22Rv1 (cell line): Measurements from ENCODE around the gene ABI3BP.

Experiments used
- H3K27ac ChIP-seq: fragments of 450-650 bp; 2 replicates; pipeline ENCODE4 v1.5.1; 2017
- ZFX ChIP-seq: fragments of 450-650 bp; IDR thresholded peaks from 2 replicates; pipeline ENCODE4 v1.6.1; 2017; ENCODE audit warnings: antibody characterized with exemption, borderline replicate concordance
- TF ChIP-seq, protein P1 (sequence below): fragments of 450-650 bp; IDR thresholded peaks from 2 replicates; pipeline ENCODE4 v1.5.1; 2017; ENCODE audit warnings: mild to moderate bottlenecking

The ABI3BP gene

GRCh38 chr3:101009386-101009785 lies 16.2 kb upstream of the ABI3BP start:
- TF ChIP-seq ZFX = no peak
- TF ChIP-seq, protein P1, sequence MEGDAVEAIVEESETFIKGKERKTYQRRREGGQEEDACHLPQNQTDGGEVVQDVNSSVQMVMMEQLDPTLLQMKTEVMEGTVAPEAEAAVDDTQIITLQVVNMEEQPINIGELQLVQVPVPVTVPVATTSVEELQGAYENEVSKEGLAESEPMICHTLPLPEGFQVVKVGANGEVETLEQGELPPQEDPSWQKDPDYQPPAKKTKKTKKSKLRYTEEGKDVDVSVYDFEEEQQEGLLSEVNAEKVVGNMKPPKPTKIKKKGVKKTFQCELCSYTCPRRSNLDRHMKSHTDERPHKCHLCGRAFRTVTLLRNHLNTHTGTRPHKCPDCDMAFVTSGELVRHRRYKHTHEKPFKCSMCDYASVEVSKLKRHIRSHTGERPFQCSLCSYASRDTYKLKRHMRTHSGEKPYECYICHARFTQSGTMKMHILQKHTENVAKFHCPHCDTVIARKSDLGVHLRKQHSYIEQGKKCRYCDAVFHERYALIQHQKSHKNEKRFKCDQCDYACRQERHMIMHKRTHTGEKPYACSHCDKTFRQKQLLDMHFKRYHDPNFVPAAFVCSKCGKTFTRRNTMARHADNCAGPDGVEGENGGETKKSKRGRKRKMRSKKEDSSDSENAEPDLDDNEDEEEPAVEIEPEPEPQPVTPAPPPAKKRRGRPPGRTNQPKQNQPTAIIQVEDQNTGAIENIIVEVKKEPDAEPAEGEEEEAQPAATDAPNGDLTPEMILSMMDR = no peak
- H3K27ac ChIP-seq = no peak overlapping the region

DNA sequence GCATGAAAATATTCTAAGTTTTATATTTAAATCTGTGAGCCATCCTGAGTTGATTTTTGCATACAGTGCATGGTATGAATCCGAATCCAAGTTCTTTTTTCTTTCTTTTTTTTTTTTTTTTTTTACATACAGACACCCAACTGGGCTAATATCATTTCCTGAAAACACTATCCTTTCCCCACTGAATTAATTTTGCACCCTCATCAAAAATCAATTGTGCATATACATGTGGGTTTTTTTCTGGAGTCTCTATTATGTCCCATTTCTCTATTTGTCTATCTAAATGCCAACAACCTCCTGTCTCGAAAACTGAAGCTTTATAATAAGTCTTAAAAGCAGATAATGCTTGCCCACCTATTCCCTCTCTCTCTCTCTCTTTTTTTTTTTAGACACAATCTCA lies 5.9 kb upstream of the ABI3BP start:
- H3K27ac ChIP-seq = no peak overlapping the region
- TF ChIP-seq, protein P1 = no peak
- TF ChIP-seq ZFX = no peak

GRCh38 chr3:100994809-100995208 lies 1.6 kb upstream of the ABI3BP start:
- no peak overlapping the region for H3K27ac ChIP-seq
- no peak for TF ChIP-seq ZFX
- TF ChIP-seq, protein P1 = no peak

- H3K27ac ChIP-seq = no peak overlapping the region
- TF ChIP-seq ZFX = no peak
- TF ChIP-seq, protein P1 = no peak
These were observed 966 bp upstream of the ABI3BP start for GRCh38 chr3:100994187-100994586.

DNA sequence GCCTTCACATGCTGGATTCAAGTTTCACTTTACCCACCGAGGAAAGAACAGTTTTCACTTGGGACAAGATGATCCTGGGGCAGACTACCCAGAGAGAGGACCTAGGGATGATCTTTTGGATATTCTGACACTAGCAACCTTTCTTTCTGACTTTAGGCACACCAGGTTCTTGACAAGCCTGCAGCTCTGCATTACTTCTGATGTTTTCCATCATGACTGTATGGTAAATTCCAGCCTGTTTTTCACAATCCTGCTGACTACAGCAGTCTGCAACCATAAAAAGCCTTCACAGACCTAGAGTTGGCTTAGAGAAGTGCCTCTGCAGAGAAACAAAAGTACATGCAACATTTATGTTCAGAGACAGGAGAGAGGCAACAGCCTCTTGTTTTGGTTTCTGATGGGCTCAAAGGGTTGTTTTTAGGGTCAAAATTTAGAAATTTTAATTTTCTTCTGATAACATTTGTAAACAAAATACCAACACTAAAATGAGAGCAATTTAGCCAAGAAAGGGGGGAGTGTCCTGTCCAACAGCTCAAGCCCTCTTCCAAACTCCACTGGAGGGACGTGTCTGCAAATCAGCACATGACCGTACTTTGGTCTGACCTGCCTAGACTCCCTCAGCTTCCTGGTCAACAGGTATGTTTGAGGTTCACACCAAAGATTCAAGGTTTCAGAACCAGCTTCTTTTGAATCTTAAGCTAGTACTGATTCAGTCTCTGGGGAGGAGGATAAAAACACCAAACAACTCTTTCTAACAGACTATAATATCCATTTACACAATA lies 799 bp downstream of the ABI3BP start:
- H3K27ac ChIP-seq = no peak overlapping the region
- TF ChIP-seq, protein P1 = no peak

DNA sequence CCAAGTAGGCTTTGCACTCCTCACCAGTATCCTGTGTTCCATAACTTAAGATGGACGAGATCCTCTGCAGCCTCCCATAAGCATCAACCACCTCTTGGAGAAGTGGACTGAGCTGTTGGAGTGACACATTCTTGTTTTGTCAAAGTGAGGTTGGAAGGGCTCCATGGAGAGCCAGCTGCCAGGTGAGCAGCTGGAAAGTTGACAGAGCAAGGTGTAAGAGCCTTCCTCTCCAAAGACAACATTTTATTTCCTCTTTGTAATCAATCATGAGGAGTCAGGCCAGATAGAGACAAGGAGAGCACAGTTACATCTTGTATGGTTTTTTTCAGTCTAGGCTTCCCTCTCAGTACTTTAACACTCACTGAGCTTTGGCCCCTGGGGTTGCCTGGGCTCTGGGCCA lies 5.1 kb downstream of the ABI3BP start:
- TF ChIP-seq, protein P1 = no peak
- TF ChIP-seq ZFX = no peak
- H3K27ac ChIP-seq = no peak overlapping the region

GRCh38 chr3:100984308-100984707 lies 8.9 kb downstream of the ABI3BP start:
- H3K27ac ChIP-seq = no peak overlapping the region
- TF ChIP-seq, protein P1 = no peak
- no peak for TF ChIP-seq ZFX
